ENCODE measurements around the gene CNR2.
"Not testable (repeated sequence)": the region's sequence is repeated elsewhere in the genome, so short reads cannot be mapped to it uniquely, and the experiment has no call there.

Gene CNR2

DNA sequence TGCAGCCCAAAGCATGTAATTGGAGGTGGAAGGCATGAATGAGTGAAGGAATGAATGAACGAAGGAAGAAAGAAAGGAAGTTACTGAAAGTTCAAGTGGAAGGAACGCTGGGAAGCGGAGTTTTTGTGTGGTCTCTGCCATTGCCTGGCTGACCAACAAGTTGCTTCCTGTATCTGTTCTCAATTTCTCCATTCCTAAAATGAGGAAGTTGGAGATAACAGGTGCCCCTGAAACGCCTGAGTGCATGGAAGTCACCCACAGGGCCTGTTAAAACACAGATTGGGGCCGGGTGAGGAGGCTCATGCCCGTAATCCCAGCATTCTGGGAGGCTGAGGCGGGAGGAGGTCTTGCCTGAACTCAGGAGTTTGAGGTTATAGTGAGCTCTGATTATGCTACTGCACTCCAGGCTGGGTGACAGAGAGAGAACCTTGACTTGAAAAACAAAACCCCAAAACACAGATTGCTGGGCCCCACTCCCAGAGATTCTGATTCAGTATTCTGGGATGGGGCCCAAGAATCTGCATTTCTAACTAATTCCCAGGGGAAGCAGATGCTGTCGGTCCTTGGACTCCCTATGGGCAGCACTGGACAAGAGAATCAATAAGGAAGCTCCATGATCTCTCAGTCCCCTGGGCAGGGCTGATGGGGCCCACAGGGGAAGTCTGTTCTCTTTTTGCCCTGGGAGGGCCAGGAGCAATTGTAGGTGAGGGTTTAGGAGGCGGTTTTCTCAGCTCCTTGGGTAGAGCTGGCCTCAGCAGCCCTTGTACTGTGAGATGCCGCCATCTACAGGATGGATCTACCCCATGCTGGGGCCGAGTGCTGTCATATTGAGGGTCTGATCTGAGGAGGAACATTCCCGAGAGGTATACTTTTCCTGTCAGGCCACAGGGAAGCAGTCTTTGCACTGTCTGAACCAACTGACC, 3.3 kb upstream of the CNR2 start:
- DNase-seq: peak; percentile 81

DNA sequence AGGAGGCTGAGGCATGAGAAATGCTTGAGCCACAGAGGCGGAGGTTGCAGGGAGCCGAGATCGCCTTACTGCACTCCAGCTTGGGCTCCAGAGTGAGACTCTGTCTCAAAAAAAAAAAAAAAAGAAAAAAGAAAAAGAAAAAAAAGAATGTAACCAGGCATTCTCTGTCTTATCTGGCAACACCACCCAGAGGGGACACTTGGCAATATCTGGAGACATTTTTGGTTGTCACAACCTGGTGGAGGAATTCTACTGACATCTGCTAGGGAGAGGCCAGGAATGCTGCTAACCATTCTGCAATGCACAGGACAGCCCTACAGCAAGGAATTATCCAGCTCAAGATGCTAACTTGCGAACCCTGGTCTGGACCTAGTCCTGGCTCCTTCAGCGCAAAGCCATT, 2.3 kb upstream of the CNR2 start:
- no peak for DNase-seq

DNA sequence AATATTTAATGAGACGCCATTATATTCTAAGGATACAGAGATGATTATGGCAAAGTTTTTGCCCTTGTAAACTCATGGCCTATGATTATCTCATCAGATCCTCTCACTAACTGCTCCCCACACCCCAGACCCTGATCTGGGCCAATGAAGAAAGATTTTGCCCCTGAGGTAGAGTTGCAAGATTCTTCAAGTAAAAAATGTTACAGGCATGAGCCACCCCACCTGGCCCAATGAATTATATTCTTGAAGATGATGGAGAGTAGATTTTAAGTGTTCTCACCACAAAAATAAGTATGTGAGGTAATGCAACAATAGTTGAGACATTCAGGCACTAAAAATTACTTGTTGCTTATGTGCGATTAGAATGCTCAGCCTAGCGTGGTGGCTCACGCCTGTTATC, 1.8 kb upstream of the CNR2 start:
- DNase-seq: no peak

GRCh38 chr1:23911921-23912320, 1.2 kb downstream of the CNR2 start:
- DNase-seq: no peak

DNA sequence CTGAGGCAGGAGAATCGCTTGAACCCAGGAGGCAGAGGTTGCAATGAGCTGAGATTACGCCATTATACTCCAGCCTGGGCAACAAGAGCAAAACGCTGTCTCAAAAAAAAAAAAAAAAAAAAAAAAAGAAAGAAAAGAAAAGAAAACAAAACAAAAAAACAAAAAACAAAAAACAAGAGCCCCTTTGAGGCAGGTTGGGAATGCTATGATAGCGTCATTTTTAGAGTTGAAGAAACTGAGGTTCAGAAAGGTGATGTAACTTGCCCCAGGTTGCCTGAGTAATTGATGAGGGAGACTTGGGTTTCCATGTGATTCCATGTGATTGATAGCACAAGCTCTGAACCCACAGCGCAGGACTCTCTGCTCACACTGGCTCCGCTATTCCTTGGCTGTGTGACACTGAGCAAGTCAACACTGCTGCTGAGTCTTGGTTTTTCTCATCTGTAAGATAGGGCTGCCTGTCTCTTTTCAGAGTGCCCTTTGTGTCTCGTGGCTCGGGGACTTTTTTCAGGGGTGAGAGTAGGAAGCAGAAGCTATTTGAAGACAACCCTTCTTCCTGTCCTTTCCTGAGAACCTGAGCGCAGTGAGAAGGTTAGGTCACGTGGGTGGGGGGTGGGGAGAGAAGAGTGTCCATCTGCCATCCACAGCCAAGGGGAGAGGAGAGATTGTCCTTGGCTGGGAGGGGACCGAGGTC, 2.5 kb downstream of the CNR2 start:
- DNase-seq: no peak

DNA sequence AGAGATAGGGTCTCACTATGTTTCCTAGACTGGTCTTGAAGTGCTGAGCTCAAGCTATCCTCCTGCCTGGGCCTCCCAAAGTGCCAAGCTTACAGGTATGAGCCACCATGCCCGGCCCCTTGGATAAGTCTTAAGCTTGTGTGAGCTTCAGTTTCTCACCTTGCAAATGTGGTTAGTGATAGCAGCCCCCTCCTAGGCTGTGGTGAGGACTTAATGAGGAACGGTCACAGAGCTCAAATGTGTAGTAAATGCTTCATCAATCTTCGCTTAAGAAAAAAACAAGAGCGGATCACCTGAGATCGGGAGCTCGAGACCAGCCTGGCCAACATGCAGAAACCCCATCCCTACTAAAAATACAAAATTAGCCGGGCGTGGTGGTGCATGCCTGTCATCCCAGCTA, 3.0 kb downstream of the CNR2 start:
- no peak for DNase-seq

- DNase-seq: no peak
Measured at GRCh38 chr1:23909412-23909811, 3.8 kb downstream of the CNR2 start.

DNA sequence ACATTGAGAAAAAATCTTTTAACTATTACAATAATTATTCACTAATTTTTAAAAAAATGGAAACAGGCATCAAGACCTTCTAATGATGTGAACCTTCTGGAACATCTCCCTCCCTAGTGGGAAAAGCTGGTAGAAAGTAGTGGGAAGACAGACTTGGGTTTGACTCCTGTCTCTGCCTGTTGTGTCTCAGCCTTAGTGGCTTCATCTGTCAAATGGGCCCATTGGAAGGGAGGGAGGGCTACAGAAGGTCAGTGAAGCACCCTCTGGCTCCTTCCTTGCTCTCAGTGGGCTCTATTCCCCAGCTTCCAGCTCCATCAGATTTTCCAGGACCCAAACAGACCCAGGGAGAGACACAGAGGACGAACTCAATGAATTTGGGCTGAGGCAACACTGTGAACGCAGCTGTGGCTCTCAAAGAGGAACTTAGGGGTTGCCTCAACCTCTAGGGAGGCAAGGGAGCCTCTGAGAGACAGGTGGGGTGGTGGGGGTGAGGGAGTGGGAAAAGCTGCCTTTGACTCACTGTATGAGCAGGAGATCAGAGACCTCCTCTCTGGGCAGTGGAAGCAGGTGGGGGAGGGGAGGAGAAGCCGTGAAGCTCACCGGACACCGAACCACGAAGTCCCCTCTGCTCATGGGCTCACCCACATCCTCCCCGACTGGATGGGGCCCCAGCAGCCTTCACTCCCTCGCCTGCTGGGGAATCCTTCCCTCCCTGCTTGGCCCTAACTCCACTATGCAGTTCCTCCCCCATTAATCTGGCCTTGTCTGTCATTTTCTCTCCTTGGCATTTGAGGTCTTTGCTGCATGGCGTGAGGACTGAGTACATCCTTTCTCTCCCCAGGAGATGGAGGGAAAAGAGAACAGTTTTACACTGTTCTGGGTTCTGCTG, 4.5 kb downstream of the CNR2 start:
- peak; percentile 65 for DNase-seq

DNA sequence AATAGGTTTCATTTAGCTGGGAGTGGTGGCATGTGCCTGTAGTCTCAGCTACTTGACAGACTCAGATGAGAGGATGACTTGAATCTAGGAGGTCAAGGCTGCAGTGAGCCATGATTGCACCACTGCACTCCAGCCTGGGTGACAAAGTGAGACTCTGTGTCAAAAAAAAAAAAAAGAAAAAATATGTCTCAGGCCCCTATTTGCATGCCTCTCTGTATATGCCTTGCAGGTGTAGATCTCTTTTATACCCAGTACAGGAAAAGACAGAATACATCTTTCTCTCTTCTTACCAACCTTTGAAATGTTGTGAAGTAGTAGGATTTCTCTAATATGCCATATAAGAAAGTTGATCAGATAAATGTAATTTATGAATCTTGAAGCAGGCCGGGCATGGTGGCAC, 6.4 kb downstream of the CNR2 start:
- no peak for DNase-seq

GRCh38 chr1:23905461-23906025, 7.6 kb downstream of the CNR2 start:
- no peak for DNase-seq

DNA sequence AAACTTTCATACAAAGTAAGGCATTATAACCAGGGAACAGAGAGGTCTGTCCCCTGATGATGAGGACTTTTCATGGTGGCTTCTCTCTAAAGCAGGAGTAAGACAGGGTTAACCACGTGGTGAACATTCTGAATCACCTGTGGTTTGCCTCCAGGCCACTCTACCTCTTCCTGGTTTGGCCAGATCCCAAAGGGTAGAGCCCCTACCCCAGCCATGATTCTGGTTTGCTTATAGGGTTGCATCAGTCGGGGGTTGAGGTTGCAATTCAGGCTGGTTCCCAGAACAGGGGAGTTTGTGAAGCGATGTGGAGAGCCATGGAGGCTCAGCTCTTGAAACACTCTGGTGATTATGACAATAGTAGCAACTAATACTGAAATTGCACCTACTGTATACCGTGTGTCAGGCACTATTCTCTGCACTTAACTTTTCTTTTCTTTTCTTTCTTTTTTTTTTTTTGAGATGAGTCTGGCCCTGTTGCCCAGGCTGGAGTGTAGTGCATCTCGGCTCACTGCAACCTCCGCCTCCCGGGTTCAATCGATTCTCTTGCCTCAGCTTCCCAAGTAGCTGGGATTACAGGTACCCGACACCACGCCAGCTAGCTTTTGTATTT, 8.3 kb downstream of the CNR2 start:
- DNase-seq: no peak

GRCh38 chr1:23903754-23904153, 9.4 kb downstream of the CNR2 start:
- no peak for DNase-seq

DNA sequence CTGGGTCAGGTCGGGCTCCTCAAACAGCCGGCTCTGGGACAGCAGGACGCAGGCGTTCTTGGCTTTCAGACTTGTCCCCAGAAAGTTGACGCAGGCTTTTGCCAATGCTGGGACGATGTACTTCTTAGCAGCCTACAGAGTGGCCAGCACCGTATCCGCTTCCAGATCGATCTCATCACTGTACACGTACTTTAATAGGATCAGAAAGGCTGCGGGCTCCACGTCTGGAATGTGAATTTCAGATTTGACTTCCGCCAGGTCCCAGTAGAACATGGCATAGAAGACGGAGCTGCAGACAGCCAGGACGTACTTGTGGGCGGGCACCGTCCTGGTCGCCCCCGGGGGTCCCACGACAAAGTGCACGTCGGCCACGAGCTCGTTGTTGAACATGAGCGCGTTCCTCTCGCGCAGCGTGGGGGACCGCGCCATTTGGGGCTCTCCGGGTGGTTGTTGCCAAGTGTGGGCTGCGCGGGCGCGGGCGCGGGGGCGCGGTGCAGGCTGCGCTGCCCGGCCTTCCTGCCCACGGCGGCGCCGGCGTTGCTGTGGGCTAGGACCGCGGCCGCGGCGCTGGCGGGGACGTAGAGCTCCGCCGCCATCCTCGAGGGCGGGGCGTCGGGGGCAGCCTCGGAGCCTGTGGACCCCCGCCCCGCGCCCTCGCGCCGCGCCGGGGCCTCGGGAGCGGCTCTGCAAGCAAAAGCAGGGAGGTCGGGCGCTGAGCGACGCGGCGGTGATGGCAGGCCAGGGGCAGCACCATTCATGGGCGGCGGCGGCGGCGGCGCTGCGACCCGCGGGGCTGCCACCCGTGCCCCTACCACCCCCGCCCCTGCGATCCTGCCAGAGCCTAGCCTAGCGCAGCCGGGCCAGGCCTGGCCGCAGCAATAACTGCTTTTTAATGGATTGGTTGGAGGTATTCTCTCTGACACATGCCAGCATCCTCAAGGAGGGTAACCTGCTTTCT, 10.6 kb downstream of the CNR2 start:
- DNase-seq: no peak

DNA sequence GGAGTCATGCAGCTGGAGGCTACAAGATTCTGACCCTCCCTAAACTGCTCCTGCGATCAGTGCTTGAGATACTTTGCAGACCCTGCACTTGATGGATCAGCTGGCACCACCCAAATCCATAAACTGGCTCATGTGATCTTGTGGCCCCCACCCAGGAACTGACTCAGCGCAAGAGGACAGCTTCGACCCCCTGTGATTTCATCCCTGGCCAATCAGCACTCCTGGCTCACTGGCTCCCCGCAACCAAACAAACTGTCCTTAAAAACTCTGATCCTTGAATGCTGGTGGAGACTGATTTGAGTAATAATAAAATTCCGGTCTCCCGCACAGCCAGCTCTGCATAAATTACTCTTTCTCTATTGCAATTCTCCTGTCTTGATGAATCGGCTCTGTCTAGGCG, 13.1 kb downstream of the CNR2 start:
- DNase-seq: not testable (repeated sequence)

- DNase-seq: peak; percentile 81
Measured at GRCh38 chr1:23899070-23899469, 14.1 kb downstream of the CNR2 start.

- no peak for DNase-seq
Measured at GRCh38 chr1:23897083-23897482, 16.1 kb downstream of the CNR2 start.

DNA sequence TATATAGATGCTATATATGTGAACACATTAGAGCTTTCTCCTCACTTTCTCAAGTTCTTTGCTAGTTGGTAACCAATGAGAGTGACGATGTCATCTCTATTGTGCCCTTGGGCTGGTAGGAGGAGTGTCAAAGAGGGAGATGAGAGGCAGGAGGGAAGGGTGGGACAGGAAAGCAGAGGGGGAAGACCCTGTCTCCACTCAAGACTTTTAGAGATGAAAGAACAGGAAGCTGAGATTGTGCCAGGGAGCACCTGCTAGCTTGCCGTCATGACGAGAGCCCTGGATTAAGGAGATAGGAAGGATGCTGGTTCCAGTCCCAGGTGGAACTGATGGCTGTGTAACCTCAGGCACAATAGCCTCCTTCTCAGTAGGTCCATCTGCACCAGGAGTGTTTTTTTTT, 16.7 kb downstream of the CNR2 start:
- DNase-seq: no peak

DNA sequence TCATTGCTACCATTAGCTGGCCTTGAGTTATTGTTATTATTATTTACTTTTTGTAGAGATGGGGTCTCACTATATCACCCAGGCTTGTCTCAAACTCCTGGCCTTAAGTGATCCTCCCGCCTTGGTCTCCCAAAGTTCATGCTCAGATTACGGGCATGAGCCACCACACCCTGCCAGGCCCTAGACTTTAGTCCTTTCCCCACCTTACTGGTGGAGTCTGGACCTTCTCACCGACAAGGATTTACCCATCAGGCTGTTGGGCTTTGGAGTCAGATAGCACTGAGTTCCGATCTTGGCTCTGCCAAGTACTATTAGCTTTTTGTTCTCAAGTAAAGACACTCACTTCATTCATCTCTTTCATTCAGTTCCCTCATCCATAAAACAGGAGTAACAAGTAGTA, 17.2 kb downstream of the CNR2 start:
- no peak for DNase-seq

- no peak for DNase-seq
Measured at GRCh38 chr1:23895082-23895481, 18.1 kb downstream of the CNR2 start.

DNA sequence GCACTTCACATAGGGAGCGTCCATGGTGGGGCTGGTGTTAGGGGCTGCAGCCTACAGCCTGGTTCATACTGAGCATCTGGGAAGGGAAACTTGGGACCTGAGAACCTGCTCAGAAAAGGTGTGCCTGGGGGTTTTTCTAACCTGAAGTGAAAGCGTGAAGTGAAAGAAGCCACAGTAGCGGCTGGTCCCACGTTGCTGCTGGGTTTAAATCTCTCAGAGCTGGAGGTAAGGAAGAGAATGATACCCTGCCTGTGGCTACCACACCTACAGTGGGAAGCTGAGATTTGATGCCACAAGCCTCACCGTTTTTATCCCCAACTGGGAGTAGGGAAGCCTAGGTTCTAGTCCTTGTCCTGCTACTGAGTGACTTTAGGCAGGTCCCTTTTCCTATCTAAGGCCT, 24.1 kb downstream of the CNR2 start:
- DNase-seq: no peak

DNA sequence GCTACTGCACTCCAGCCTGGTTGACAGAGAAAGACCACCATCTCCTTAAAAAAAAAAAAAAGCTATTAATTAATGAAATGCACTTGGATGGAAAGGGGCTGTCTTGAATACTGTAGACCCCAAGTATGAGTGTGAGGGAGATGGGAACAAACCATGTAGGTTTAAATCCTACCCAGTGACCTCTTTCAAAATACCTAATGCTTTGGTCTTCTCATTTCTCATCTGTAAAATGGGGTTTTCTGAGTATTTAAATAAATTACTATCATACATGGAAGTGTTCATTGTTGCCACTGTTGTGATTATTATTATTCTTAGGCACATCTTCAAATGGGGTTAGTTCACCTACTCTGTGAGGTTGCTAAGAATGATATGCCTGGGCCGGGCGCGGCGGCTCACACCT, 27.9 kb downstream of the CNR2 start:
- DNase-seq: no peak
